HG02884 (cell line): ENCODE results near the gene C5AR2.
"Not testable (repeated sequence)": the region's sequence is repeated elsewhere in the genome, so short reads cannot be mapped to it uniquely, and the experiment has no call there.

ENCODE experiments used
- ATAC-seq: cut with Tn5 transposase; IDR thresholded peaks from one replicate; pipeline ENCODE4 v1.9.1; 2021; ENCODE audit warnings: mild to moderate bottlenecking, moderate library complexity; ENCODE audit not compliant: unreplicated experiment

Gene C5AR2

DNA sequence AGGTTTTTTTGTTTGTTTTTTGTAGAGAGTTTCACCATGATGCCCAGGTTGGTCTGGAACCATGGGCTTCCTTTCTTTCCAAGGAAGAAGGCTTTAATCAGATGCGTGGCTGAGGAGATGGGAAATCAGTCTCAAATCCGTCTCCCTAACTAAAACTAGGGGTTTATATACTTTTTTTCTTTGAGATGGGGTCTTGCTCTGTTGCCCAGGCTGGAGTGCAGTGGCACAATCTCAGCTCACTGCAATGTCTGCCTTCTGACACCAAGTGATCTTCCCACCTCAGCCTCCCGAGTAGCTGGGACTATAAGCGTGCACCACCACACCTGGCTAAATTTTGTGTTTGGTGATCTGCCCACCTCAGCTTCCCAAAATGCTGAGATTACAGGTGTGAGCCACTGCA is 52.6 kb downstream of the C5AR2 start:
- not testable (repeated sequence) for ATAC-seq

- not testable (repeated sequence) for ATAC-seq
Observed at GRCh38 chr19:47386582-47386981, 54.6 kb downstream of the C5AR2 start.

DNA sequence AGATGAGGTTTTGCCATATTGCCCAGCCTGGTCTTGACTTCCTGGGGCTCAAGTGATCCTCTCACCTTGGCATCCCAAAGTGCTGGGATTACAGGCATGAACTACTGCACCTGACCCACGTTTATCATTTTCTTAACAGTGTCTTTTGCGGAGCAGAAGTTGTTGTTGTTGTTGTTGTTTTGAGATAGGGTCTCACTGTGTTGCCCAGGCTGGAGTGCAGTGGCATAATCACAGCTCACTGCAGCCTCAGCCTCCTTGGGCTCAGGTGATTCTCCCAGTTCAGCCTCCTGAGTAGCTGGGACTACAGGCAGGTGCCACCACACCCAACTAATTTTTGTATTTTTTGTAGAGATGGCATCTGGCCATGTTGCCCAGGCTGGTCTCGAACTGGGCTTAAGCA is 55.6 kb downstream of the C5AR2 start:
- not testable (repeated sequence) for ATAC-seq

- not testable (repeated sequence) for ATAC-seq
Observed at GRCh38 chr19:47388721-47389120, 56.7 kb downstream of the C5AR2 start.

DNA sequence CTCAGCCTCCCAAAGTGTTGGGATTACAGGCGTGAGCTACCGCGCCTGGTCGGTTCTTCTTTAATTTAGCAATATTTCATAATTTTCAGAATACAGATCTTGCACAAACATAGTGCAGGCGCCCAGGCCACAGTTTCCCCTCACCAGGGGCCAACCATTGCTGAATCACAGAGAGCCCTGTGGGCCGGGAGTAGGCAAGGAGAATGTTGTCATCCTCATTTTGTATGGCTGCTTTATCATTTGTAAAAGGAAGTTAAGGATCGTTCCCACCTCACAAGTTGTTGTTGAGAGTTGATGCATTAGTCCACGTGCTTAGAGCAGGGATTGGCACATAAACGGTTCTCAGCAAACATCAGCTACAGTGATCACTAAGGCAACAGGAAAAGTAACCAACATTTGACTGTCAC is 57.2 kb downstream of the C5AR2 start:
- no peak for ATAC-seq

DNA sequence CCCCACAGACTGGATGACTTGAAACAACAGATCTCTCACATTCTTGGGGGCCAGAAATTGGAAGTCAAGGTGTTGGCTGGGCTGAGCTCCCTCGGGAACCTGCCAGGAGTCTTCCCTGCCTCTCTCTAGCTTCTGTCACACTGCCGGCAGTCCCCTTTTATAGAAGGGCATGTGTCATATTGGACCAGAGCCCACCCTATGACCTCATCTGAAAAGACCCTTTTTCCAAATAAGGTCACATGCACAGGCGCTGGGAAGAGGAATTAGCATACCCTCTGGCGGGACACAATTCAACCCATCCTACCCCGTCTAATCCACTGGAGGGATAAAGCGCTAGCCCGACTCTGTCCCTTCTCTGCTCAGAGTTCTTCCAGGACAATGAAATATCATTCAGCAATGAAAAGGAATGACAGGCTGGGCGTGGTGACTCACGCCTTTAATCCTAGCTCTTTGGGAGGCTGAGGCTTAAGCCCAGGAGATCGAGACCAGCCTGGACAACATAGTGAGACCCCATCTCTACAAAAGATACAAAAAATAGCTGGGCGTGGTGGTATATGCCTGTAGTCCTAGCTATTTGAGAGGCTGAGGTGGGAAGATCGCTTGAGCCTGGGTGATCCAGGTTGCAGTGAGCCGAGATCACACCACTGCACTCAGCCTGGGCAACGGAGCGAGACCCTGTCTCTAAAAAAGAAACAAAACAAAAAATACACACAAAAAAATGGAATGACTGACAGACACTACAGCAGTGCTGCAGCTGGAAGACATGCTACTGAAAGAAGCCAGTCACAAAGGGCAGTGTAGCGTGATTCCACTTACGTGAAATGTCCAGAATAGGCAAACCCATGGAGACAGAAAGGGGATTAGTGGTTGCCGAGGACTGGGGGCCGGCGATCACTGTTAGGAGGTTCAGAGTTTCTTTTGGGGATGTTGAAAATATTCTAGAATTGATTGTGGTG is 58.8 kb downstream of the C5AR2 start:
- no peak for ATAC-seq

- no peak for ATAC-seq
Observed at GRCh38 chr19:47391510-47392223, 59.7 kb downstream of the C5AR2 start.
